Smooth muscle cell (in vitro differentiated cells): ENCODE measurements around the gene MAML2. TPM values are rescaled to one million over a fixed set of nuclear protein-coding genes. Genes with fewer than 3 reads are reported as not detected.

Experiments used
- DNase-seq: peaks from one replicate; lab custom pipeline; 2025; ENCODE audit not compliant: unreplicated experiment; lab: John Stamatoyannopoulos, UW
- H2AFZ ChIP-seq: fragments of 200-600 bp; sonication (generic); 2 replicates; pipeline ENCODE4 v1.6.0; 2016; ENCODE audit warnings: antibody characterized with exemption, low read depth, mild to moderate bottlenecking
- H3F3A ChIP-seq: fragments of 200-600 bp; sonication (generic); 2 replicates; pipeline ENCODE4 v1.6.0; 2017; ENCODE audit warnings: antibody characterized with exemption, low read depth
- H3K27ac ChIP-seq: fragments of 200-600 bp; sonication (generic); 2 replicates; pipeline ENCODE4 v1.5.1; 2016; ENCODE audit warnings: low read depth, mild to moderate bottlenecking
- H3K27me3 ChIP-seq: fragments of 200-600 bp; sonication (generic); 2 replicates; pipeline ENCODE4 v1.6.1; 2016; ENCODE audit warnings: low read depth, mild to moderate bottlenecking
- H3K36me3 ChIP-seq: fragments of 200-600 bp; sonication (generic); 2 replicates; pipeline ENCODE4 v1.5.1; 2016; ENCODE audit warnings: low read depth
- H3K4me1 ChIP-seq: fragments of 200-600 bp; sonication (generic); 2 replicates; pipeline ENCODE4 v1.5.1; 2016; ENCODE audit warnings: low read depth
- H3K4me2 ChIP-seq: fragments of 200-600 bp; sonication (generic); 2 replicates; pipeline ENCODE4 v1.6.0; 2016; ENCODE audit warnings: mild to moderate bottlenecking
- H3K4me3 ChIP-seq: fragments of 200-600 bp; sonication (generic); 2 replicates; pipeline ENCODE4 v1.5.1; 2016; ENCODE audit warnings: mild to moderate bottlenecking
- H3K79me2 ChIP-seq: fragments of 200-600 bp; sonication (generic); 2 replicates; pipeline ENCODE4 v1.6.0; 2016; ENCODE audit warnings: low read depth, mild to moderate bottlenecking
- H3K9ac ChIP-seq: fragments of 200-600 bp; sonication (generic); 2 replicates; pipeline ENCODE4 v1.6.0; 2016; ENCODE audit warnings: low read depth
- H3K9me3 ChIP-seq: fragments of 200-600 bp; sonication (generic); replicated peaks from 2 replicates; pipeline ENCODE4 v1.5.1; 2016; ENCODE audit warnings: low read depth
- H4K20me1 ChIP-seq: fragments of 200-600 bp; sonication (generic); 2 replicates; pipeline ENCODE4 v1.6.0; 2016; ENCODE audit warnings: low read depth
- WGBS: methylation state at CpG from one replicate; pipeline ENCODE4 v1.1.7; 2016; ENCODE audit warnings: low lambda C conversion rate; 5-methylcytosine and 5-hydroxymethylcytosine counted together
- polyA plus RNA-seq: library from polyadenylated mRNA; unstranded; fragments of >200 nt; fragmentation: Nextera tagmentation; extraction: Ambion mirVana; gene quantifications from 2 replicates; pipeline ENCODE4 v1.2.1, GENCODE V29; 2016
- total RNA-seq: library from RNA; depleted of rRNA; stranded (reverse); fragments of >200 nt; gene quantifications from 2 replicates; pipeline ENCODE4 v1.2.3, GENCODE V29; 2014
- TF ChIP-seq, protein P1 (sequence below): fragments of 200-600 bp; sonication (generic); IDR thresholded peaks from 2 replicates; pipeline ENCODE4 v1.5.1; 2017; ENCODE audit warnings: borderline replicate concordance, mild to moderate bottlenecking, antibody characterized with exemption; ENCODE audit not compliant: insufficient read depth, poor library complexity, severe bottlenecking

The MAML2 gene
- total and polyA plus RNA-seq, 2 experiments from 2014 or later: 8.7 to 52.4 TPM

- TF ChIP-seq, protein P1, sequence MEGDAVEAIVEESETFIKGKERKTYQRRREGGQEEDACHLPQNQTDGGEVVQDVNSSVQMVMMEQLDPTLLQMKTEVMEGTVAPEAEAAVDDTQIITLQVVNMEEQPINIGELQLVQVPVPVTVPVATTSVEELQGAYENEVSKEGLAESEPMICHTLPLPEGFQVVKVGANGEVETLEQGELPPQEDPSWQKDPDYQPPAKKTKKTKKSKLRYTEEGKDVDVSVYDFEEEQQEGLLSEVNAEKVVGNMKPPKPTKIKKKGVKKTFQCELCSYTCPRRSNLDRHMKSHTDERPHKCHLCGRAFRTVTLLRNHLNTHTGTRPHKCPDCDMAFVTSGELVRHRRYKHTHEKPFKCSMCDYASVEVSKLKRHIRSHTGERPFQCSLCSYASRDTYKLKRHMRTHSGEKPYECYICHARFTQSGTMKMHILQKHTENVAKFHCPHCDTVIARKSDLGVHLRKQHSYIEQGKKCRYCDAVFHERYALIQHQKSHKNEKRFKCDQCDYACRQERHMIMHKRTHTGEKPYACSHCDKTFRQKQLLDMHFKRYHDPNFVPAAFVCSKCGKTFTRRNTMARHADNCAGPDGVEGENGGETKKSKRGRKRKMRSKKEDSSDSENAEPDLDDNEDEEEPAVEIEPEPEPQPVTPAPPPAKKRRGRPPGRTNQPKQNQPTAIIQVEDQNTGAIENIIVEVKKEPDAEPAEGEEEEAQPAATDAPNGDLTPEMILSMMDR: no peak
- WGBS: 96% methylated on average over 4 of the region's 4 CpGs
- H3K79me2 ChIP-seq: peaks cover 82% of the 10 kb centered on the region
Measured at GRCh38 chr11:96179905-96180304, 163.1 kb downstream of the MAML2 start.

GRCh38 chr11:96178887-96179279 is 164.1 kb downstream of the MAML2 start:
- Histone ChIP-seq H3K9me3 (no peaks in the 10 kb centered on the region), H3K79me2 (peaks cover 79% of the 10 kb centered on the region), H3K9ac (no peak overlapping the region), H3K4me2 (no peak overlapping the region), H3K27ac (peak overlapping the region; percentile 26), H3K4me3 (no peak overlapping the region), H3K27me3 (no peaks in the 10 kb centered on the region), H2AFZ (no peak overlapping the region), H3F3A (peaks cover 5% of the 10 kb centered on the region), H4K20me1 (no peaks in the 10 kb centered on the region), H3K4me1 (no peaks in the 10 kb centered on the region), H3K36me3 (no peaks in the 10 kb centered on the region)
- WGBS: 95% methylated on average over 6 of the region's 6 CpGs
- TF ChIP-seq, protein P1: no peak
- no peak for DNase-seq

More at GRCh38 chr11:96179905-96180304, 163.1 kb downstream of the MAML2 start:
- H3K9ac ChIP-seq: no peak overlapping the region
- no peaks in the 10 kb centered on the region for H4K20me1 ChIP-seq
- H3K36me3 ChIP-seq: no peaks in the 10 kb centered on the region
- H3K9me3 ChIP-seq: no peaks in the 10 kb centered on the region
- H3K4me2 ChIP-seq: no peak overlapping the region
- H2AFZ ChIP-seq: no peak overlapping the region
- no peaks in the 10 kb centered on the region for H3K4me1 ChIP-seq
- no peaks in the 10 kb centered on the region for H3K27me3 ChIP-seq
- H3F3A ChIP-seq: peaks cover 5% of the 10 kb centered on the region
- no peak for DNase-seq
- no peak overlapping the region for H3K27ac ChIP-seq
- H3K4me3 ChIP-seq: no peak overlapping the region

GRCh38 chr11:96178049-96178886 is 164.7 kb downstream of the MAML2 start:
- H2AFZ ChIP-seq: no peak overlapping the region
- DNase-seq: no peak
- TF ChIP-seq, protein P1: no peak
- H3K4me1 ChIP-seq: no peaks in the 10 kb centered on the region
- H3K79me2 ChIP-seq: peaks cover 73% of the 10 kb centered on the region
- peak overlapping the region; percentile 26 for H3K27ac ChIP-seq
- no peaks in the 10 kb centered on the region for H4K20me1 ChIP-seq
- H3K9me3 ChIP-seq: no peaks in the 10 kb centered on the region
- H3K36me3 ChIP-seq: no peaks in the 10 kb centered on the region
- no peaks in the 10 kb centered on the region for H3K27me3 ChIP-seq
- no peak overlapping the region for H3K4me3 ChIP-seq
- no peak overlapping the region for H3K9ac ChIP-seq
- peak overlapping the region; percentile 57 for H3K4me2 ChIP-seq
- peaks cover 5% of the 10 kb centered on the region for H3F3A ChIP-seq
- WGBS: 43% methylated on average over 12 of the region's 12 CpGs
